HG02885 (cell line): ENCODE results near the gene RBKS.

ENCODE experiments used
- ATAC-seq: cut with Tn5 transposase; IDR thresholded peaks from one replicate; pipeline ENCODE4 v1.9.1; 2021; ENCODE audit warnings: mild to moderate bottlenecking; ENCODE audit not compliant: unreplicated experiment, poor library complexity

Gene RBKS

DNA sequence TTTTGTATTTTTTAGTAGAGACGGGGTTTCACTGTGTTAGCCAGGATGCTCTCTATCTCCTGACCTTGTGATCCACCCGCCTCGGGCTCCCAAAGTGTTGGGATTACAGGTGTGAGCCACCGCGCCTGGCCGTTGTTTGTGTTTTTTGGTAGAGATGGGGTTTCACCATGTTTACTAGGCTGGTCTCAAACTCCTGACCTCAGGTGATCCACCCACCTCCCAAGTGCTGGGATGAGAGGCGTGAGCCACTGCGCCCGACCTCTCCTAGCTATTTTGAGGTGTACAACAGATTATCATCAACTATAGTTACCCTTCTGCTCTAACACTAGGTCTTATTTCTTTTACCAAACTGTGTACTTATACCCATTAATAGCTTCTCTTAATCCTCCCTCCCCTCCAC, 147.6 kb downstream of the RBKS start:
- ATAC-seq, result no peak

DNA sequence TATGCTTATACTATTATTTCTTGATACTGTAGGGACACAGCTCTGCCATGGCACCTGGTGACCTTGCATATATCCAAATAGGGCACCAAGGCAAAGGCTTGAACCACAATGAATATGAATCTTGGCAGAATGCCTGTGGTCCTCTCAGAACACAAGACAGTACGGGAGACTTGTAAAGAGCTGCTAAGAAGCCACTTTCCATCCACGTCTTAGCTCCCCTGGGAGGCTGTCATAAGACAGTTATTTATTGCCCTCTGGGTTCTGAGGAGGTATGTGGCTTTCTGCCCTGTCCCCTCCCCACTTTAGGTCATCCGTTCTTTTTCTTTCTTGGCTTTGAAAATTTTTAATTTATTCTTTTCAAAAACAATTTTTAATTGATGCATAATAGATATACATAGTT, 148.5 kb downstream of the RBKS start:
- ATAC-seq, result no peak

DNA sequence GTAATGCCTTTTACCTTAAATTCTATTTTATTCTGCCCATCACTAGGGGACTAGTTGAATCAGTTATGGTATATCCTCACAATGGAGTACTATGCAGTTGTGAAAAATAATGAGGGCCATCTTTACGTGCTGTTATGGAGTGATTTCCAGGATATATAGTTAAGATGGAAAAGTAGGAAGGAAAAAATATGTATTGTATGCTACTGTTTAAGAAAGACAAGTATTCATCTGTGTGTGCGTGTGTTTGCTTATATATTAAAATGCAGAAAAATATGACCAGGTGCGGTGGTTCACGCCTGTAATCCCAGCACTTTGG, 151.2 kb downstream of the RBKS start:
- ATAC-seq, result no peak

DNA sequence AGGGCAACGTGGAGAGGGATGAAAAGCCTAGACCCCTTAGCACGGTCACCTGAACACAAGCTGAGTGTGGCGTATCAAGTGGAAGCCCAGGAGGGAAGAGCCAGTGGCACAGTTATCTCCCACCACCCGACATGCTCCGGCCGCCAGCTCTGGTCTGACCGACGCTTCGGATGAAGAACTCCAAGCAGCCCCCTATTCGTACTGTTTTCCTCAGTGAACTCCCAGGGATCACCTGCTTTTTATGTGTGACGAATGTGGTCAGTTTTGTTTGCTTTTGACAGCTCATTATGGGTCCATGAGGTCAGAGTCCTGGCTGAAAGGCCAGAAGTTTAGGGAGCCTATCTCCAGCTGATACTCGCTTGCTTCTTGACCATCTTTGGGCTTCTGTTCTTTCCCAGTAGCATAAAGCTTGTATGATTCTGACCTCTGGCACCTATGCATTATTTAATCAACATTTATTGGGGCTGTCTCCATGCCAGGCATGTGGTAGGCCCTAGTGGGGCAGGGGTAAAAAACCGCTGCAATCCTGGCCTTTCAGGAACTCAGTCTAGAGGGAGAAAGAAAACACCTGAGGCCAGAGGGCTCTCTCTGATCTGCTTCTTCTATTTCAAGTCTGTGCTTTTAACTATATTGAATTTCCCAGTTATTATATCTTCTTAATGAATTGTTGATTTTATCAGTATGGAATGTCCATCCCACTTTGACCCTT, 151.7 kb downstream of the RBKS start:
- ATAC-seq, result no peak

DNA sequence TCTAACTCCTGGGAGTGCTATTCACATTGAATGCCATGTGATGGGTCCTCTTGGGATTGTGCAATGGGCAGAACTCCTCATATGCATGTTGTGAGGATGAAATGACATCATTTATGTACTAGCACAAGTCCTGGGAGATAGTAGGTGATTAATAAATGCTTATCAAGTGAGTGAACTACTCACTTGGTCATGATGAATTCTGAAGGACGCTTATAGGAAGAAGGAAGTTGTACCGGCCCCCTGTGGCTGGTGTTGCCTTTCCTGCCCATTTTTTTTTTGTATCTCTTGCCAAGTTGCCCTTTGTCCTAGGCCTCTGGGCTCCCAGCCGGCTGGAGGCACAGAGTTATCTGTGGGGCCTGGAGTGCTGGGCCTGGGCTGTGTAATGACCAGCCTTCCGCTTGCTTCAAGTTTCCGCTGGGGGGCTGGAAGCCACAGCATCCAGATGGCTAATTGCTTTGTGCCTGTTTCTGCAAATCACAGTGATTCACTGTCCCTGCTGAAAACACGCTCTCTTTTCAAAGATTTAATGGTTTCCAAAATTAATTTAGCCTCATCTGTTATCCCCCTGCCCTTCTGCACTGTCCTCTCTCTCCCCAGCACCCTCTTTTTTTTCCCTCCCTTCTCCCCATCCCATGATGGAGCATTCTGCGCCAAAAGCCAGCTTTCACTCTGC, 152.4 kb downstream of the RBKS start:
- no peak for ATAC-seq

DNA sequence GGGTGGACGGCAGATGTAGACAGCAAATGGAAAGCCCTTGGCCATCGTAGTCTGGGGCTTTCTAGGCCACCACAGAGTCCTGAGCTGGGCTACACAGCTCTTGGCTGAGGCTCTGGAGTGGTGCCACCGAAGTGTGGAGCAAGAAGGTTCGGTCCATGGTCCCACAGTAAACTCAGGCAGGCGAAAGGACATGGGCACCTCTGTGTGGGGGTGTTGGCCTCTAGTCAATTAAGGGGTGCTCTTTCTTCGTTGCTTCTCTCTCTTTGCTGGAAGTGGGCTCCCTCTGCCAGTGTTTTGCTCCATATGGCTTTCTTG, 153.3 kb downstream of the RBKS start:
- no peak for ATAC-seq

DNA sequence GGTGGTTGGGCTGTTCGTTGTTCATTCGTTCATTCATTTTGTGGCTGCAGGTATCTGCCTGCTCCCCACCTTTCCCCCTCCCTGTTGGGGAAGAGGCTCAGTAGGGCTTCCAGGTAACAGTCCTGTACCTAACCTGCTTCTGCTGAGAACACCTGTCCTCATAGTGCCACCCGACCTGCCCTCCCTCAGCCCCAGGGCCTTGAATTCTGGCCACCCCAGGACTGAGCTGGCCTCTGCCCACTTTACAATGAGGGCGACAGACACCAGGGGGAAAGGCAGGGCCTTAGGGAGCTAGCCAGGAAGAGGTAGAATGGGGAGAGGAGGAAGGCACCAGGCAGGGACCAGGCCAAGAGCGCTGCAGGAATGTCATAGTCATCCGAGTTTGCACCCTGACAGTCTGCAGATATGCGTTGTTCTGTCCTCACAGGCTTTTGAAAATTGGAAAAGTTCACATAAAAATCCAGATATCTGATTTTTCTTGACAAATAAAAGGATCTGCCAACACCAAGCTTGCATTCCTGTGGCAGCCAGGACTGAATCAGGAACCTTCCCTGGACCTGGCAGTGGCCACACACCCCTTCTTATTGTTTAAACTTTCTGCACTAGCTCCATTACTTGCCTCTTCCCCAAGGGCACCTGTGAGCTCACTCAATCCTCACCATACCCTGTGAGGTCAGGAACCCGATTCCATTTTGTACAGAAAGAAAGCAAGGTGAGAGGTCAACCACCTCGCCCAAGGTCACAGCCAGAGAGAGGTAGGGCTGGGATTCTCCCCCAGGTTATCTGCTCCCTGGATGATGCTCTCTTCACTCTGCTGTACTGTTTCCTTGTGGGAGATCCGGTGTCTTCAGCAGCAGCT, 153.9 kb downstream of the RBKS start:
- no peak for ATAC-seq

DNA sequence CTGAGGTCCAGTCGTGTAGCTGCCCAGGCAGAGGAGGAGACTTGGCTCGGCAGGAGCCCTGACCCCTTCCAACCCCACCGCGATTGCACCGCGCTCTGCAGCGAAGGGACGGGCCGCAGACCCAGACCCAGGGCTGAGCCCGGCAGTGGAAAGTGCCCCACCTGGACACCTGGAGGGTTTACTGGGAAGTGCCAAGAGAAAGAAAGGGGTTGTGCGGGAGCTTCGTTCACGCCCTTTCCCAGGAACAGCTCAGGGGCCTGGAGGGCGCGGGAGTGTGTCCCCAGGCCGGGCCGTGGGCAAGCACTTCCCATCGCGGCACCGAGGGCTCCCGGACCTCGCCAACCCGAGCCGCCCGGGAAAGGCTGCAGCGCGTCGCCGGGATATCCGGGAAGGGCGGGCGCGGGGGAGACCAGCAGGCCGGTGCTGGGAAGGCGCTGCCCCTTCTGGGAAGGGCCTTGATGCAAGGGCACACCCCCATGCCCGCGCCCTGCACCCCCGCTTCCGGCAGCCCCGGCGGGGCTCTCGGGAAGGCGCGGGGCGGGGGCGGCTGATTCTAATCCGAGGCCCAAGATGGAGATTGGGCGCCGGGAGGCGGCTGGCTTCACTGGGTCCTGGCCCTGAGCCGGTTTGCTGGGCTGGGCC, 154.8 kb downstream of the RBKS start:
- no peak for ATAC-seq

DNA sequence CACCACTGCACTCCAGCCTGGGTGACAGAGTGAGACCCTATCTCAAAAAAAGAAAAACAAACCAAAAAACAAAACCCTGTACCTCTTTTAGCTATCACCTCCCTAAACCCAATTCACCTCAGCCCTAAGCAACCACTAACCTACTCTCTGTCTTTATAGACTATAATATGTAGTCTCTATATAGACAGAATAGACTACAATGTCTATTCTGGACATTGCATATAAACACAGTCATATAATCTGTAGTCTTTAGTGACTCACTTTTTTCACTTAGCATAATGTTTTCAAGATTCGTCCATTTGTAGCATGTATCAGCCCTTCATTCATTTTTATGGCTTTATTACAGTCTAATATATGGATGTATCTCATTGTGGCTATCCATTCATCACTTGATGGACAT, 155.9 kb downstream of the RBKS start:
- ATAC-seq, result no peak
